ENCODE data around the gene DOCK9. TPM values are rescaled to one million over a fixed set of nuclear protein-coding genes. Genes with fewer than 3 reads are reported as not detected.

DOCK9 gene
- total RNA-seq, 1 donor from 2014 or later, result 21.0 TPM

DNA sequence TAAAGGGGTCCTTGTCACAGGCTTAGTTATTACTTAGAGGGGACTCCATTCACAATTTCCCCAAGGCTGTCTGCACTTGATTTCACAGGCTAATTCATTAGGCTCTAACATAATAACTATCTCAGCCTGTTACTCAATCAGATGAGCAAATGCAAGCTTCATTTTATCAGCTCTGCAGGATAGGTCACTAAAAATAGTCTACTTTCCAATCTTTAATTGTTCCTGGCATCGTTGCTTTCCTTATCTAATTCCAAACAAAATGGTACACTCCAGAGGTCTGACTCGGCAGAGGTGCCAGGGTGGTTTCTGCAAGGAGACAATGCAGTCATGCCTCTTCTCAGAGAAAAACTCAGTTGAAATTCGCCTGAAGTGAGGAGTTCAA, 155.6 kb downstream of the DOCK9 start:
- Mint-ChIP-seq H3K4me1 (peaks cover 20% of the 10 kb centered on the region), H3K27ac (no peak overlapping the region), H3K9me3 (no peaks in the 10 kb centered on the region), H3K27me3 (ENCODE audit: low read depth) (no peaks in the 10 kb centered on the region), H3K36me3 (no peaks in the 10 kb centered on the region), H3K4me3 (no peak overlapping the region)
- no peak for DNase-seq (ENCODE audit: low spot score in 2 of 2, unreplicated experiment in 2 of 2)
- TF ChIP-seq, protein P1, sequence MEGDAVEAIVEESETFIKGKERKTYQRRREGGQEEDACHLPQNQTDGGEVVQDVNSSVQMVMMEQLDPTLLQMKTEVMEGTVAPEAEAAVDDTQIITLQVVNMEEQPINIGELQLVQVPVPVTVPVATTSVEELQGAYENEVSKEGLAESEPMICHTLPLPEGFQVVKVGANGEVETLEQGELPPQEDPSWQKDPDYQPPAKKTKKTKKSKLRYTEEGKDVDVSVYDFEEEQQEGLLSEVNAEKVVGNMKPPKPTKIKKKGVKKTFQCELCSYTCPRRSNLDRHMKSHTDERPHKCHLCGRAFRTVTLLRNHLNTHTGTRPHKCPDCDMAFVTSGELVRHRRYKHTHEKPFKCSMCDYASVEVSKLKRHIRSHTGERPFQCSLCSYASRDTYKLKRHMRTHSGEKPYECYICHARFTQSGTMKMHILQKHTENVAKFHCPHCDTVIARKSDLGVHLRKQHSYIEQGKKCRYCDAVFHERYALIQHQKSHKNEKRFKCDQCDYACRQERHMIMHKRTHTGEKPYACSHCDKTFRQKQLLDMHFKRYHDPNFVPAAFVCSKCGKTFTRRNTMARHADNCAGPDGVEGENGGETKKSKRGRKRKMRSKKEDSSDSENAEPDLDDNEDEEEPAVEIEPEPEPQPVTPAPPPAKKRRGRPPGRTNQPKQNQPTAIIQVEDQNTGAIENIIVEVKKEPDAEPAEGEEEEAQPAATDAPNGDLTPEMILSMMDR (IDR thresholded peaks at IDR 0.05; ENCODE audit: unreplicated experiment), result no peak

- Mint-ChIP-seq H3K27ac (peak overlapping the region; percentile 27), H3K4me1 (peaks cover 20% of the 10 kb centered on the region), H3K4me3 (no peak overlapping the region), H3K9me3 (no peaks in the 10 kb centered on the region), H3K36me3 (no peaks in the 10 kb centered on the region), H3K27me3 (ENCODE audit: low read depth) (no peaks in the 10 kb centered on the region)
- no peak for DNase-seq (ENCODE audit: low spot score in 2 of 2, unreplicated experiment in 2 of 2)
- TF ChIP-seq, protein P1 (IDR thresholded peaks at IDR 0.05; ENCODE audit: unreplicated experiment), result no peak
Measured at GRCh38 chr13:98821372-98822224, 156.3 kb downstream of the DOCK9 start.

- peaks cover 16% of the 10 kb centered on the region for H3K4me1 Mint-ChIP-seq
- no peak for DNase-seq (ENCODE audit: low spot score in 2 of 2, unreplicated experiment in 2 of 2)
- no peaks in the 10 kb centered on the region for H3K9me3 Mint-ChIP-seq
- H3K36me3 Mint-ChIP-seq, result no peaks in the 10 kb centered on the region
- H3K4me3 Mint-ChIP-seq, result no peak overlapping the region
- no peak overlapping the region for H3K27ac Mint-ChIP-seq
- no peaks in the 10 kb centered on the region for H3K27me3 Mint-ChIP-seq (ENCODE audit: low read depth)
- TF ChIP-seq, protein P1 (IDR thresholded peaks at IDR 0.05; ENCODE audit: unreplicated experiment), result no peak
Measured at GRCh38 chr13:98820744-98821371, 157.0 kb downstream of the DOCK9 start.

GRCh38 chr13:98820300-98820699, 157.6 kb downstream of the DOCK9 start:
- DNase-seq (ENCODE audit: low spot score in 2 of 2, unreplicated experiment in 2 of 2), result no peak
- Mint-ChIP-seq H3K27ac (no peak overlapping the region), H3K9me3 (no peaks in the 10 kb centered on the region), H3K27me3 (ENCODE audit: low read depth) (no peaks in the 10 kb centered on the region), H3K4me1 (peaks cover 16% of the 10 kb centered on the region), H3K36me3 (no peaks in the 10 kb centered on the region), H3K4me3 (no peak overlapping the region)
- TF ChIP-seq, protein P1 (IDR thresholded peaks at IDR 0.05; ENCODE audit: unreplicated experiment), result no peak

DNA sequence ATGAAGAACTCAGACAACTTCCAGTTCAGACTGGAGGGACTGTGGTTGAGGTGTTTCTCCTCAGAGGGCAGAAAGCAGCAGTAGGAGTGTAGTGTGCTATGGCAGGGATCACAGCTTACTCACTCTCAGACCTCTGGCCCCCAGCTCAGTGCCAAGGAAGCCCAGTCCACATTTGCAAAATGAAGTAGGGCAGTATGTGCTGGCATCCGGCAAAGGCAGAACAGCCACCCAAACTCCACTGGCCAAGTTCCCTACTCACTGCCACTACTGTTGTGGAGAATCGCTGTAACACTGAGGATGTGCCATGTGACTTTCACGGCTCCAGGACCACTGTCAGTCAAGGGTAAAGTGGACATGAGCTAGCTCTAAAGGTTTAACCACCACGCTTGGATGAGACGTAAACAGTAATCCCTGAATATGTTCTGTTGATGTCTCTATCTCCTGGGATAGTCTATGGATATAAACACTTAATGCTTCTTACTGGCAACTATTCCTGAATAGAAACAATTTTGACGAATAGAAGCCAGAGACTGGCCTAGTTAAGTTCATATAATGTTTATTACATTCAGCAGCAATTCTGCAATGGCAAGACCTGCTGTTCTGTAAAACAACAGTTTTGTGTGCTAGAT, 158.4 kb downstream of the DOCK9 start:
- H3K27ac Mint-ChIP-seq, result no peak overlapping the region
- no peak for DNase-seq (ENCODE audit: low spot score in 2 of 2, unreplicated experiment in 2 of 2)
- no peaks in the 10 kb centered on the region for H3K36me3 Mint-ChIP-seq
- TF ChIP-seq, protein P1 (IDR thresholded peaks at IDR 0.05; ENCODE audit: unreplicated experiment), result no peak
- no peaks in the 10 kb centered on the region for H3K9me3 Mint-ChIP-seq
- no peaks in the 10 kb centered on the region for H3K27me3 Mint-ChIP-seq (ENCODE audit: low read depth)
- peaks cover 16% of the 10 kb centered on the region for H3K4me1 Mint-ChIP-seq
- no peak overlapping the region for H3K4me3 Mint-ChIP-seq

Measured in mesothelial cell of epicardium (in vitro differentiated cells).